Activated CD8-positive, alpha-beta T cell treated with anti-CD3 and anti-CD28 coated beads for 36 hours (primary cell): ENCODE data around the gene MAP4K4. TPM values are rescaled to one million over a fixed set of nuclear protein-coding genes. Genes with fewer than 3 reads are reported as not detected.

Experiments used
- ATAC-seq: fragments of 200-7000 bp; cut with Tn5 transposase; one replicate; pipeline ENCODE4 v1.10.0; 2021; ENCODE audit warnings: mild to moderate bottlenecking, moderate library complexity
- CTCF ChIA-PET: fragments of 350-600 bp; sonication (Branson Sonifier 250); formaldehyde crosslinking; loops from one replicate; lab custom pipeline; 2021; ENCODE audit warnings: antibody characterized with exemption; lab: Charles Lee
- POLR2A ChIA-PET: fragments of 350-600 bp; sonication (Branson Sonifier 250); formaldehyde crosslinking; loops from one replicate; lab custom pipeline; 2021; ENCODE audit warnings: antibody characterized with exemption; lab: Charles Lee
- DNase-seq: peaks from one replicate; pipeline ENCODE4 v3.0.0-alpha.2; 2020
- H3K27ac Mint-ChIP-seq: one replicate; pipeline ENCODE4 v1.8.0; 2021; ENCODE audit warnings: mild to moderate bottlenecking, mixed read lengths
- H3K27me3 Mint-ChIP-seq: one replicate; pipeline ENCODE4 v1.8.0; 2021; ENCODE audit warnings: mixed read lengths
- H3K36me3 Mint-ChIP-seq: one replicate; pipeline ENCODE4 v1.8.0; 2021; ENCODE audit warnings: low read depth, mixed read lengths
- H3K4me1 Mint-ChIP-seq: one replicate; pipeline ENCODE4 v1.8.0; 2021; ENCODE audit warnings: low read depth, mixed read lengths
- H3K4me3 Mint-ChIP-seq: one replicate; pipeline ENCODE4 v1.8.0; 2021; ENCODE audit warnings: mild to moderate bottlenecking, moderate library complexity, mixed read lengths
- H3K9me3 Mint-ChIP-seq: one replicate; pipeline ENCODE4 v1.8.0; 2021; ENCODE audit warnings: mixed read lengths
- intact Hi-C: fragments of 100-400 bp; cut with micrococcal nuclease; formaldehyde crosslinking; loops from one replicate; pipeline ENCODE4 v1.10.0; 2022
- total RNA-seq, 2 experiments: library from RNA; stranded (reverse); gene quantifications; one replicate each; pipeline ENCODE4 v1.2.3, GENCODE V29; 2021
- TF ChIP-seq, protein P1 (sequence below): fragments of 200-600 bp; IDR thresholded peaks from one replicate; pipeline ENCODE4 v1.8.0; 2022; ENCODE audit warnings: antibody characterized with exemption, mild to moderate bottlenecking

MAP4K4 gene
- total RNA-seq, 2 experiments from 2014 or later, result 26.3 to 27.3 TPM

DNA sequence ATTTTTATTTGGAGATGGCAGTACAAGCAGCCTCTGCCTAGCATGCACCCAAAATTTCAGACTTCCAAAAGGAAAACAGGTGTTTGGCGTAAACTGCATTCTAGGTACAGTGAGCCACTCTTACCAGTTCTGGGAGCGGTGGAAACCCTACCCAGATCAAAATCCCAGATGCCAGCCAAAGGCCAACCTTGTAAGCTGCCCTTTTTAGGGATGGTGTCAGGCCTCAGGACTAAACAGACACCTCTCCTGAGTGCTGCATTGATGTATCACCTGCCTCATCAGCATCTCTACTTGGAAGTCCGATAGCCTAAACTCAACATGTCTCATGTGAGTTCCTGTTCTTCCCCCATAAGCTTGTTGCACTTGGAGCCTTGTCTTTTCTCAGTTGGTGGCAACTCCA is 104.0 kb downstream of the MAP4K4 start:
- intact Hi-C loops, result no loop called here
- ChIA-PET CTCF (interaction anchor here (0.8 kb wide), 1 partner anchor 92 kb away, joined by 3 read pairs; no protein-coding TSS in a partner anchor), POLR2A (no interaction called here)
- peaks cover 61% of the 10 kb centered on the region for H3K4me1 Mint-ChIP-seq
- H3K4me3 Mint-ChIP-seq, result no peak overlapping the region
- TF ChIP-seq, protein P1, sequence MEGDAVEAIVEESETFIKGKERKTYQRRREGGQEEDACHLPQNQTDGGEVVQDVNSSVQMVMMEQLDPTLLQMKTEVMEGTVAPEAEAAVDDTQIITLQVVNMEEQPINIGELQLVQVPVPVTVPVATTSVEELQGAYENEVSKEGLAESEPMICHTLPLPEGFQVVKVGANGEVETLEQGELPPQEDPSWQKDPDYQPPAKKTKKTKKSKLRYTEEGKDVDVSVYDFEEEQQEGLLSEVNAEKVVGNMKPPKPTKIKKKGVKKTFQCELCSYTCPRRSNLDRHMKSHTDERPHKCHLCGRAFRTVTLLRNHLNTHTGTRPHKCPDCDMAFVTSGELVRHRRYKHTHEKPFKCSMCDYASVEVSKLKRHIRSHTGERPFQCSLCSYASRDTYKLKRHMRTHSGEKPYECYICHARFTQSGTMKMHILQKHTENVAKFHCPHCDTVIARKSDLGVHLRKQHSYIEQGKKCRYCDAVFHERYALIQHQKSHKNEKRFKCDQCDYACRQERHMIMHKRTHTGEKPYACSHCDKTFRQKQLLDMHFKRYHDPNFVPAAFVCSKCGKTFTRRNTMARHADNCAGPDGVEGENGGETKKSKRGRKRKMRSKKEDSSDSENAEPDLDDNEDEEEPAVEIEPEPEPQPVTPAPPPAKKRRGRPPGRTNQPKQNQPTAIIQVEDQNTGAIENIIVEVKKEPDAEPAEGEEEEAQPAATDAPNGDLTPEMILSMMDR, result no peak
- DNase-seq, result no peak
- no peaks in the 10 kb centered on the region for H3K9me3 Mint-ChIP-seq
- no peak overlapping the region for H3K27ac Mint-ChIP-seq
- ATAC-seq, result no peak
- H3K36me3 Mint-ChIP-seq, result no peaks in the 10 kb centered on the region
- no peaks in the 10 kb centered on the region for H3K27me3 Mint-ChIP-seq

DNA sequence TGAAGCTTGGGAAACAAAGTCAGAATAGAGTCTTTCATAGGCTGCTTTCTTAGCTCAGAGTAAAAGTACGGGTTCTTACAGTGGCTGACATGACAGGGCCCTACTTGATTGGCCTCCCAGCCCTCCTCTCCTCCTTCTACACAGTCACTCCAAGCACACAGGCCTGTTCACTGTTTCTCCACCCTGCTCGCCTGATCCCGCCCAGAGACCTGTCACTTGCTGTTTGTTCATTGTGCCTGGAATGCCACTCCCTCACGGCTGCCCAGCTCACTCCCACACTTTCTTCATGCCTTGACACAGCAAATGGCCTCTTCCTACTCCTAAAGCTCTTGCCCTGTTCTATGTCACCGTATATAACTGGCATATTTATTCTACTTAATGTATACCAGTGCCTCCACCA is 104.8 kb downstream of the MAP4K4 start:
- TF ChIP-seq, protein P1, result no peak
- no peak overlapping the region for H3K27ac Mint-ChIP-seq
- H3K27me3 Mint-ChIP-seq, result no peaks in the 10 kb centered on the region
- no peak for ATAC-seq
- ChIA-PET POLR2A (no interaction called here), CTCF (interaction anchor here (0.7 to 1.6 kb wide), 3 partner anchors 8 to 92 kb away, joined by 3 to 5 read pairs (median 3); no protein-coding TSS in a partner anchor)
- no peak overlapping the region for H3K4me3 Mint-ChIP-seq
- H3K36me3 Mint-ChIP-seq, result peaks cover 3% of the 10 kb centered on the region
- intact Hi-C loops, result no loop called here
- no peaks in the 10 kb centered on the region for H3K9me3 Mint-ChIP-seq
- H3K4me1 Mint-ChIP-seq, result peaks cover 60% of the 10 kb centered on the region
- DNase-seq, result no peak

DNA sequence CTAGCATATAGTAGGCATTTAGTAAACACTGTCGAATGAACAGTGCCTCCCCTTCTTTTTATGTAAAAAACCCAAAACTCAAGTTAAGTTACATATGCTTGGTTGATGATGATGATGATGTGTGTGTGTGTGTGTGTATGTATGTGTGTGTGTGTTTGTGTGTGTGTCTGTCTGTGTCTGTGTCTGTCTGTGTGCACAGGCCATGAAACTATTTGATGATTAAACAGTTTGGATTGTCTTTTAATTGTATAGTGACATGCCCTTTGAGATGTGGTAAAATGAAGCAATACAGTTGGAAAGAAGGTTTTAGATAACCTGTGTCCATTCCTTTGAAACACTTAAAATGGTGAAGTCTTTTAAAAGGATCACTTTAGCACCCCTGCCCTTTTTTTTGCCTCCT is 105.6 kb downstream of the MAP4K4 start:
- H3K27me3 Mint-ChIP-seq, result no peaks in the 10 kb centered on the region
- TF ChIP-seq, protein P1, result no peak

DNA sequence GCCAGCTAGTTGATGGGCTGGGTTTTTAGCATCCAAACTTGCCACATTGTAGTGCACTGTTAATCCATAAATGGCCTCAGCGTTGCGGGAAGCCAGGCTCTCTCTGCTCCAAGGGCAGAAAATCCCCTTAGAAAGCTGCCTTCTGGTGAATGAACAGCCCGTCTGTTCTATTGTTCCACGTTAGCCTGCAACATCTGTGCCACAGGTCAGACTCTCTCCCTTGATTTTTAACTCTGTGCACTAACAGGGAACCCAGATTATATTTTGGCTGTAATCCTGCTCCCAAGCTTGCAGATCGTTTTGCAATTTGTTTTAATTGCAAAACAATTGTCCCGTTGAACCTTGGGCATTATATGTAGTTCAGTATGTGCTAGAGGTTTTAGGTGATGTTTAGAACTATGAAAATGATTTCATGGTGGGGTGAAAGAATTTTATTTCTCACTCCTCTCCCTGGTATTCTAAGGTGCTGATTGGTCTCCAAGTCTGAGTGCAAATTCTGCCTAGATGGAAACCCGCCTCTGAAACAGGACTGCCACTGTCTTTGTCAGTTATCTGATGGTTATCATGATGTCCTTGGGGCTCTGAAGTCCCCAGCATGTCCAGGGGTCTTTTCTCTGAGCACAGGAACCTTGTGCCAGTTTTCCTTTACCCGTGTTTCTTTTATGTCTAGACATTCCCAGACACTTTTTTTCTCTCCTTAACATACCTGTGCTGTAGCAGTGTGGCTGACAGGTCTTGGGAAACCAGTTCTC is 106.6 kb downstream of the MAP4K4 start:
- ChIA-PET CTCF (interaction anchor here (1.0 to 2.1 kb wide), 5 partner anchors 9 to 59 kb away, joined by 3 to 6 read pairs (median 3); no protein-coding TSS in a partner anchor), POLR2A (no interaction called here)
- peaks cover 10% of the 10 kb centered on the region for H3K36me3 Mint-ChIP-seq
- no peak overlapping the region for H3K27ac Mint-ChIP-seq
- no peaks in the 10 kb centered on the region for H3K27me3 Mint-ChIP-seq
- H3K4me3 Mint-ChIP-seq, result no peak overlapping the region
- H3K9me3 Mint-ChIP-seq, result no peaks in the 10 kb centered on the region
- DNase-seq (no peak), ATAC-seq (no peak)
- TF ChIP-seq, protein P1, result no peak
- H3K4me1 Mint-ChIP-seq, result peaks cover 58% of the 10 kb centered on the region
- intact Hi-C loops, result no loop called here

More for the DNA sequence above, 105.6 kb downstream of the MAP4K4 start:
- ATAC-seq, result no peak
- intact Hi-C loops, result no loop called here
- no peak overlapping the region for H3K27ac Mint-ChIP-seq
- ChIA-PET CTCF (interaction anchor here (0.9 to 2.1 kb wide), 3 partner anchors 8 to 20 kb away, joined by 3 to 6 read pairs (median 5); no protein-coding TSS in a partner anchor), POLR2A (no interaction called here)
- H3K4me1 Mint-ChIP-seq, result peaks cover 65% of the 10 kb centered on the region
- no peaks in the 10 kb centered on the region for H3K9me3 Mint-ChIP-seq
- no peak overlapping the region for H3K4me3 Mint-ChIP-seq
- no peak for DNase-seq
- peaks cover 10% of the 10 kb centered on the region for H3K36me3 Mint-ChIP-seq
